B cell (primary cell): Measurements from ENCODE around the gene PGS1.
A peak's percentile ranks its signal among the peaks of the same experiment; 100 is the strongest.

Source experiments
- CTCF ChIP-seq: fragments of 200-600 bp; IDR thresholded peaks from one replicate; pipeline ENCODE4 v1.8.0; 2022; ENCODE audit warnings: antibody characterized with exemption, mild to moderate bottlenecking
- EZH2 ChIP-seq: IDR thresholded peaks from 2 replicates; pipeline ENCODE4 v1.6.1; 2012; ENCODE audit warnings: borderline replicate concordance, low read depth, mild to moderate bottlenecking, moderate library complexity, low read length; ENCODE audit not compliant: insufficient read depth, poor library complexity, severe bottlenecking

DNA sequence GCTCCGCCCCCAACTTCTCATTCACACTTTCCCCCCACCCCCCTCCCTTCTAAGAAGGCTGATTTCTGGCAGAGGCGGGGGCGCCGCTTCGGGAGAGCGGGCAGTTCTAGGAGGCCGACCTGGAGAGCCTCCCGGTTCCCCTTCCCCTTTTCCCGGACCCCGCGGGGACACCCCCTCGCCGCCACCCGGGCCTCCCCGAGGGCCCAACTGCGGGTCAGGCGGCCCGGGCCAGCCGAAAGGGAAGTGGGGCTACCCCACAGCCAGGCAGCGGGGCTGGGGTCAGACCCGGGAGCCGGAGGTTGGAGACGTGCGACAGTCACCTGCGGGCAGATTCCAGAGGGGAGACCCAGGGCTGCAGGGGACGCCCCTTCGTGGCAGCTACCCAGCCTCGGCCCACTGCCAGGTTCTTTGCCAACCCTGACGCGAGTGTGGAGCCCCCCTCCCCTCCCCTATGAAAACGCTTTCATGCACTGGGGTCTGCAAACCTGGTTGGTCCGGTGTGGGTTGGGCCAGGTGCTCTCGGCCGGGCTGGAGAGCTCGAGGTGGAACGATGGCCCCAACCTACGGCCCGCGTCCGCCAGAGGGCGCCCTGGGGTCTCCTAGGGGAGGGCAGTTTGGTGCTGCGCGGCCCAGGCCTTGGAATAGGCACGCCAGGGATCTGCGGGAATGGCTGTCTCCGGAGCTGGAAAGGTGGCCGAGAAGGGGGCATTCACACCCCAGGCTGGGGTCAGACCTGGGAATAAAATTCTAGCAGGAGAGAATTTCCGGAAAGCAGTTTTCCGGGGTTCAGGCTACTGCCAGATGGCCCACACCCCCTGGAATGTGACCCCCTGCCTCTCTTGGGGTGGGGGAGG is 17.9 kb upstream of the PGS1 start:
- TF ChIP-seq CTCF (peak; percentile 92), EZH2 (no peak)
